ENCODE data around the gene CDKN1B. TPM values are rescaled to one million over a fixed set of nuclear protein-coding genes. Genes with fewer than 3 reads are reported as not detected.

CDKN1B gene
- total RNA-seq, 1 donor from 2014 or later: 57.7 TPM

DNA sequence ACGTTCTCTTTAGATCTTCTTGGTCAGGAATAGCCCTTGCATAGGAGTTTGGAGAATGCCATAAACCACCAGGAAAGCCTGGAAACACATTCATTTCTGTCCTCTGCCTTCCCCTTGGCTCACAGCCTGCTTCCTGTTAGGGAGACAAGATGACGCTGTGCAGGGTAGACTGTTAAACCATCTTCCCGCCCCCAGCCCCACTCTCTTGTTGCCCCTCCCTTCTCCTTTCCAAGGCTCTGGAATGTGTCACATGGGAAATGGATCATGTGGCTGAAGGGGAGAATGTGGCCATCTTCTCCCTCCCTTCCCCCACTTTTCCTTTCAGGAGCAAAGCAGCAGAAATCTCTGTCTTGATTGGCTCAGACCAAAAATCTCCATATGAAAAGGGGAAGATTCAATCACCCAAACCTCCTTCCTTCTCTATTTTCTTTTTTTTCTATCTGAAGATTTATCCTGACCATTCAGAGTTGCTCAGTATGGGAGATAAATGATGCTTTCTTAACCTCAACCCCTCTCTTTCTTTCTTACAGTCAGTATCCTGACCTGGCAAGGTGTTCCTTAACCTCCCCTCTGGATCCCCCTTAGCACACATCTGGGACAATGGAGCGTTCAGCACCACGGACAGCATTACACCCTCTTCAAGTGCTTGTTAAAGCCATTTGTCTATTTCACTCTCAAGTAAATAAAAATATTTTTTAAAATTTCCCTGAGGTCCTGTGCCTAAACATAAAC is 32.6 kb upstream of the CDKN1B start:
- Histone ChIP-seq H3K9me3 (no peaks in the 10 kb centered on the region), H3K27ac (no peak overlapping the region), H3K4me3 (no peak overlapping the region), H3K4me1 (peaks cover 7% of the 10 kb centered on the region), H3K27me3 (ENCODE audit: low read depth) (no peaks in the 10 kb centered on the region), H3K36me3 (no peaks in the 10 kb centered on the region)
- DNase-seq (no peak), ATAC-seq (peak in 1 of 2 donors; percentile 50)
- intact Hi-C loops (cut with DNase I): no loop called here
- TF ChIP-seq, protein P1, sequence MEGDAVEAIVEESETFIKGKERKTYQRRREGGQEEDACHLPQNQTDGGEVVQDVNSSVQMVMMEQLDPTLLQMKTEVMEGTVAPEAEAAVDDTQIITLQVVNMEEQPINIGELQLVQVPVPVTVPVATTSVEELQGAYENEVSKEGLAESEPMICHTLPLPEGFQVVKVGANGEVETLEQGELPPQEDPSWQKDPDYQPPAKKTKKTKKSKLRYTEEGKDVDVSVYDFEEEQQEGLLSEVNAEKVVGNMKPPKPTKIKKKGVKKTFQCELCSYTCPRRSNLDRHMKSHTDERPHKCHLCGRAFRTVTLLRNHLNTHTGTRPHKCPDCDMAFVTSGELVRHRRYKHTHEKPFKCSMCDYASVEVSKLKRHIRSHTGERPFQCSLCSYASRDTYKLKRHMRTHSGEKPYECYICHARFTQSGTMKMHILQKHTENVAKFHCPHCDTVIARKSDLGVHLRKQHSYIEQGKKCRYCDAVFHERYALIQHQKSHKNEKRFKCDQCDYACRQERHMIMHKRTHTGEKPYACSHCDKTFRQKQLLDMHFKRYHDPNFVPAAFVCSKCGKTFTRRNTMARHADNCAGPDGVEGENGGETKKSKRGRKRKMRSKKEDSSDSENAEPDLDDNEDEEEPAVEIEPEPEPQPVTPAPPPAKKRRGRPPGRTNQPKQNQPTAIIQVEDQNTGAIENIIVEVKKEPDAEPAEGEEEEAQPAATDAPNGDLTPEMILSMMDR (IDR thresholded peaks at IDR 0.05): no peak

DNA sequence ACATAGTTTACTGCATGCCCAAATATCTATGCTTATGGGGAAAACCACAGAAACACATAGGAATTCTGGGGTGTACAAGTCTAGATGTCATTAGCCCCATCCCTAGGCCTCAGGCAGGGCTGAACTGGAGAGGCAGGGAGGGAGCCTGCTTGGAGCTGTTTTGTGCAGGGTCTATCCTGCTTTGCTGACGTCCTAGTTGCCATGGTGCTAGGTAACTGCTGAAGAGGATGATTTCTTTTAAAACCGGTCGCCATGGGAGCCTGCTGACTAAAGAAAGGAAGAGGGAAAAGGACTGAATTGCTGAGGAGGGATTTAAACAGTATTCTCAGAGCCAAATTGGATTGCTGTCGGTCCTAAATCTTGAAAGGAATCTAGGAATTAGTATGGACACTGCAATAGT is 31.9 kb upstream of the CDKN1B start:
- intact Hi-C loops (cut with DNase I): no loop called here
- Histone ChIP-seq H3K9me3 (no peaks in the 10 kb centered on the region), H3K27ac (no peak overlapping the region), H3K27me3 (ENCODE audit: low read depth) (no peaks in the 10 kb centered on the region), H3K4me1 (peaks cover 7% of the 10 kb centered on the region), H3K36me3 (no peaks in the 10 kb centered on the region), H3K4me3 (no peak overlapping the region)
- TF ChIP-seq, protein P1 (IDR thresholded peaks at IDR 0.05): no peak
- no peak for DNase-seq
- ATAC-seq: no peak

DNA sequence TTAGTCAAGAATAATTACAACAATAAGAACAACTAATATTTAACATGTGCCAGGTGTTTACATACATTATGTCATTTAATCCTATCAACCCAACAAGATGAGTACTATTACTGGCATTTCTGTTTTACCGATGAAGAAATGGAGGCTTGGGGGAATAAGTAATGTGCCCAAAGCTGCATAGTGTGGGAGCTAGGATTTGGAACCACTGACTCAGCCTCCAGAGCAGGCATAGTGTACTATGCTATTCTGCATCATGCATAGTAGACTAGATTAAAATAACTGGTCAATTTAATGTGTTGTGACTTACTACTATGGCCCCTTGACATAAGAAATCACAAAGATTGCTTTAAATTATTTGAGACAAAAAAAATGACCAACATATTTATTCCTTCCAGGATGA is 30.7 kb upstream of the CDKN1B start:
- Histone ChIP-seq H3K4me3 (no peak overlapping the region), H3K27me3 (ENCODE audit: low read depth) (no peaks in the 10 kb centered on the region), H3K4me1 (peaks cover 7% of the 10 kb centered on the region), H3K36me3 (no peaks in the 10 kb centered on the region), H3K27ac (no peak overlapping the region), H3K9me3 (no peaks in the 10 kb centered on the region)
- ATAC-seq (no peak), DNase-seq (no peak)
- TF ChIP-seq, protein P1 (IDR thresholded peaks at IDR 0.05): no peak
- intact Hi-C loops (cut with DNase I): no loop called here

DNA sequence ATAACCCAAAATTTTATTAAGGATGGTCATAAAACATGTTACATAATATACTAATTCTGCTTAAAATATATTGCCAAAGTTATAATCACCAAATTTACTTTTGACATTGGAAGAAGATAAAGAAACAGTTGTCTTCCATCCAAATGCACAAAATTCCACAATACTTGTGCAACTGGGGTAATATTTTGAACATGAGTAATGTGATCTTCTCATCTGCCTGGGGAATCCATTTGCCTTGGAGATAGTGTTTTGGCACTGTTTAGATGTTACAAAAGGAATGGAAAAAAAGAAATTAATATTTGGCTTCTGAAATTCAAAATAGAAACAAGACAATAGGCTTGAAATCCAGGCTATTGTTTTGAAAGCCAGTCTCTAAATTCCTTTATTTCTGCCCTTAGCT is 30.2 kb upstream of the CDKN1B start:
- Histone ChIP-seq H3K4me1 (peaks cover 7% of the 10 kb centered on the region), H3K27me3 (ENCODE audit: low read depth) (no peaks in the 10 kb centered on the region), H3K4me3 (no peak overlapping the region), H3K27ac (no peak overlapping the region), H3K9me3 (no peaks in the 10 kb centered on the region), H3K36me3 (no peaks in the 10 kb centered on the region)
- TF ChIP-seq, protein P1 (IDR thresholded peaks at IDR 0.05): no peak
- ATAC-seq: no peak
- intact Hi-C loops (cut with DNase I): no loop called here
- DNase-seq: no peak

DNA sequence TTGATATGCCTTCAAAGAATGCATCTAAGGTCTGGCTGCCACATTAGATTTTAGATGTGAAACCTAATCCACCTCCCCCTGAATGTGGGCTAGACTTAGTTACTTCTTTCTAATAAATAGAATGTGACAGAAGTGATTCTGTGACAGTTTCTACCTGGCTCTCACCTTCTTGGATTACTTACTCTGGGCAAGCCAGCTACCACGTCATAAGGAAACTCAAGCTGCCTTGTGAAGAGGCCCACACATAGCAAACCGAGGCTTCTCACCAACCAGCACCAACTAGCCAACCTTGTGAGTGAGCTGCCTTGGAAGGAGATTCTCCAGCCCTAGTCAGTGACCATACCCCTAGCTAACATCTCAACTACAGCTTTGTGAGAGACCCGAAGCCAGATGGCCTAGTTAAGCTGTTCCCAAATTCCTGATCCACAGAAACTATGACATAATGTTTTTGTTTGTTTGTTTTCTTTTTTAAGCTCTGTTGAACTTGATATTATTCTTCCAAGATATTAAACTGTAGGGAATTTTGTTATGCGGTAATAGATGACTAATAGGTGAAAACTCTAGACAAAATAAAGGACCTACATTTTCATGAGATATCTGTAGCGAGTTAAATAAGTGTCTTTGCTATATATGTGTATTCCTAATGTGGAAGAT is 27.4 kb upstream of the CDKN1B start:
- H3K4me1 ChIP-seq: peaks cover under 1% of the 10 kb centered on the region
- no peak overlapping the region for H3K27ac ChIP-seq
- TF ChIP-seq, protein P1 (IDR thresholded peaks at IDR 0.05): no peak
- ATAC-seq (no peak), DNase-seq (no peak)
- no peak overlapping the region for H3K4me3 ChIP-seq
- no peaks in the 10 kb centered on the region for H3K27me3 ChIP-seq (ENCODE audit: low read depth)
- H3K9me3 ChIP-seq: no peaks in the 10 kb centered on the region
- H3K36me3 ChIP-seq: no peaks in the 10 kb centered on the region
- intact Hi-C loops (cut with DNase I): no loop called here

Measured in lower lobe of right lung (tissue), 2 donors.